Neuronal stem cell (in vitro differentiated cells): ENCODE results near the gene ZC3H7B.

ENCODE experiments used
- DNase-seq: peaks from one replicate; pipeline ENCODE4 v3.0.0-alpha.2; 2013; ENCODE audit warnings: low spot score
- H2AFZ ChIP-seq: one replicate; pipeline ENCODE4 v1.6.1; 2013; ENCODE audit warnings: mild to moderate bottlenecking, low read length, inconsistent platforms
- H2AK5ac ChIP-seq: 2 replicates; pipeline ENCODE4 v1.6.1; 2013; ENCODE audit warnings: low read depth, mild to moderate bottlenecking, inconsistent platforms, low read length, moderate library complexity, mixed read lengths
- H2BK120ac ChIP-seq: 2 replicates; pipeline ENCODE4 v1.6.1; 2013; ENCODE audit warnings: low read depth, mild to moderate bottlenecking, inconsistent platforms, low read length, moderate library complexity, mixed read lengths
- H2BK12ac ChIP-seq: one replicate; pipeline ENCODE4 v1.6.1; 2013; ENCODE audit warnings: low read length, inconsistent platforms
- H2BK15ac ChIP-seq: 2 replicates; pipeline ENCODE4 v1.6.1; 2013; ENCODE audit warnings: mild to moderate bottlenecking, low read length, inconsistent platforms, mixed read lengths
- H2BK5ac ChIP-seq: one replicate; pipeline ENCODE4 v1.6.1; 2013; ENCODE audit warnings: inconsistent platforms, mild to moderate bottlenecking, low read length, moderate library complexity
- H3K14ac ChIP-seq: one replicate; pipeline ENCODE4 v1.6.1; 2013; ENCODE audit warnings: low read length, inconsistent platforms
- H3K18ac ChIP-seq: 2 replicates; pipeline ENCODE4 v1.6.1; 2013; ENCODE audit warnings: low read length, inconsistent platforms
- H3K23ac ChIP-seq: 2 replicates; pipeline ENCODE4 v1.6.1; 2013; ENCODE audit warnings: low read depth, mild to moderate bottlenecking, mixed read lengths, low read length, inconsistent platforms; ENCODE audit not compliant: poor library complexity
- H3K27ac ChIP-seq: replicated peaks from 3 replicates; pipeline ENCODE4 v1.5.1; 2013; ENCODE audit warnings: low read length, inconsistent platforms
- H3K27me3 ChIP-seq, 3 experiments: 2 replicates each; pipeline ENCODE4 v1.6.1; 2013; ENCODE audit warnings: low read length in 3 of 3, mild to moderate bottlenecking in 2 of 3, inconsistent platforms in 1 of 3, low read depth in 1 of 3, mixed read lengths in 1 of 3, moderate library complexity in 1 of 3; ENCODE audit not compliant: control insufficient read depth in 3 of 3, insufficient read depth in 3 of 3
- H3K36me3 ChIP-seq, 2 donors: replicated peaks in 1 of 2; 2 replicates each; pipeline ENCODE4 v1.6.1; 2013; ENCODE audit warnings: low read length in 2 of 2; ENCODE audit not compliant: control insufficient read depth in 2 of 2, insufficient read depth in 2 of 2
- H3K4ac ChIP-seq: 2 replicates; pipeline ENCODE4 v1.6.1; 2013; ENCODE audit warnings: inconsistent platforms, mild to moderate bottlenecking, low read length, moderate library complexity
- H3K4me1 ChIP-seq, 2 donors: 1 replicate in 1 of 2; 2 replicates in 1 of 2; pipeline ENCODE4 v1.6.1; 2013; ENCODE audit warnings: low read length in 2 of 2, low read depth in 1 of 2; ENCODE audit not compliant: control insufficient read depth in 2 of 2, insufficient read depth in 1 of 2
- H3K4me2 ChIP-seq: one replicate; pipeline ENCODE4 v1.6.1; 2013; ENCODE audit warnings: mild to moderate bottlenecking, low read length, inconsistent platforms; ENCODE audit not compliant: insufficient read depth, poor library complexity, severe bottlenecking
- H3K4me3 ChIP-seq, 2 donors: 2 replicates each; pipeline ENCODE4 v1.5.1; 2013; ENCODE audit warnings: low read length in 2 of 2, mild to moderate bottlenecking in 2 of 2, inconsistent platforms in 1 of 2, moderate library complexity in 1 of 2
- H3K79me1 ChIP-seq: one replicate; pipeline ENCODE4 v1.6.1; 2013; ENCODE audit warnings: low read depth, mild to moderate bottlenecking, inconsistent platforms, low read length, moderate library complexity
- H3K9ac ChIP-seq: one replicate; pipeline ENCODE4 v1.6.1; 2013; ENCODE audit warnings: mild to moderate bottlenecking, low read depth, low read length, inconsistent platforms; ENCODE audit not compliant: poor library complexity
- H3K9me3 ChIP-seq, 2 donors: replicated peaks in 1 of 2; 2 replicates each; pipeline versions ENCODE3 to v1.6.1; 2013; ENCODE audit warnings: low read length in 2 of 2, mild to moderate bottlenecking in 2 of 2, inconsistent platforms in 1 of 2, low read depth in 1 of 2, mixed read lengths in 1 of 2, moderate library complexity in 1 of 2; ENCODE audit not compliant: control insufficient read depth in 2 of 2, insufficient read depth in 1 of 2
- H4K8ac ChIP-seq: one replicate; pipeline ENCODE4 v1.6.1; 2013; ENCODE audit warnings: low read depth, mild to moderate bottlenecking, inconsistent platforms, low read length, moderate library complexity
- H4K91ac ChIP-seq: one replicate; pipeline ENCODE4 v1.6.1; 2013; ENCODE audit warnings: low read length, low read depth, mild to moderate bottlenecking, inconsistent platforms; ENCODE audit not compliant: poor library complexity
- WGBS, 2 donors: extraction: QIAGEN DNeasy Blood & Tissue Kit; methylation state at CpG; one replicate each; pipeline ENCODE4 v1.1.7; 2013; ENCODE audit warnings: missing lambda C conversion rate in 2 of 2, mixed read lengths in 1 of 2; ENCODE audit not compliant: insufficient read length in 2 of 2, insufficient replicate concordance in 1 of 2; ENCODE audit errors: extremely low coverage in 2 of 2; 5-methylcytosine and 5-hydroxymethylcytosine counted together

Gene ZC3H7B

GRCh38 chr22:41334951-41335635 lies 33.8 kb downstream of the ZC3H7B start:
- H3K9ac ChIP-seq: no peak overlapping the region
- WGBS, 2 donors: no CpG with 5 or more reads among the region's 11 CpGs
- H2BK120ac ChIP-seq: no peak overlapping the region
- H3K36me3 ChIP-seq: peaks cover 35 to 74% of the 10 kb centered on the region in 2 donors
- no peak overlapping the region for H3K4me2 ChIP-seq
- no peaks in the 10 kb centered on the region for H3K4me1 ChIP-seq
- H2BK12ac ChIP-seq: no peak overlapping the region
- H2BK15ac ChIP-seq: no peak overlapping the region
- H2AK5ac ChIP-seq: no peak overlapping the region
- no peak overlapping the region for H3K23ac ChIP-seq
- no peak overlapping the region for H2AFZ ChIP-seq
- peaks cover 3% of the 10 kb centered on the region for H3K79me1 ChIP-seq
- no peak overlapping the region for H3K4me3 ChIP-seq
- no peak overlapping the region for H3K18ac ChIP-seq
- H3K9me3 ChIP-seq: no peaks in the 10 kb centered on the region
- H3K27ac ChIP-seq: no peak overlapping the region
- DNase-seq: no peak
- no peaks in the 10 kb centered on the region for H3K27me3 ChIP-seq
- H3K4ac ChIP-seq: no peak overlapping the region
- H4K8ac ChIP-seq: no peak overlapping the region
- H2BK5ac ChIP-seq: no peak overlapping the region
- no peak overlapping the region for H3K14ac ChIP-seq
- H4K91ac ChIP-seq: no peak overlapping the region

GRCh38 chr22:41338614-41339212 lies 37.4 kb downstream of the ZC3H7B start:
- Histone ChIP-seq H4K91ac (no peak overlapping the region), H4K8ac (no peak overlapping the region), H3K14ac (peak overlapping the region; percentile 84), H3K4me2 (no peak overlapping the region), H2BK5ac (no peak overlapping the region), H3K79me1 (peaks cover 4% of the 10 kb centered on the region), H3K27me3 (no peaks in the 10 kb centered on the region), H2AK5ac (no peak overlapping the region), H3K36me3 (peaks cover 29 to 75% of the 10 kb centered on the region in 2 donors), H3K4me3 (no peak overlapping the region), H3K27ac (no peak overlapping the region), H3K23ac (no peak overlapping the region), H3K4me1 (no peaks in the 10 kb centered on the region), H2AFZ (no peak overlapping the region), H3K9ac (peak overlapping the region; percentile 66), H2BK120ac (no peak overlapping the region), H2BK12ac (no peak overlapping the region), H3K9me3 (no peaks in the 10 kb centered on the region), H2BK15ac (no peak overlapping the region), H3K4ac (no peak overlapping the region), H3K18ac (peak overlapping the region; percentile 35)
- no peak for DNase-seq
- no CpG with 5 or more reads among the region's 14 CpGs for WGBS, 2 donors

- H2BK12ac ChIP-seq: no peak overlapping the region
- H2BK15ac ChIP-seq: no peak overlapping the region
- H3K36me3 ChIP-seq: peaks cover 29 to 75% of the 10 kb centered on the region in 2 donors
Measured at GRCh38 chr22:41339823-41340222, 38.5 kb downstream of the ZC3H7B start.

GRCh38 chr22:41340357-41340756 lies 39.0 kb downstream of the ZC3H7B start:
- no peak overlapping the region for H3K4ac ChIP-seq
- no CpG with 5 or more reads among the region's 11 CpGs for WGBS, 2 donors
- no peak overlapping the region for H4K8ac ChIP-seq
- H3K4me1 ChIP-seq: no peaks in the 10 kb centered on the region
- no peaks in the 10 kb centered on the region for H3K27me3 ChIP-seq
- no peak overlapping the region for H3K18ac ChIP-seq
- H3K36me3 ChIP-seq: peaks cover 29 to 73% of the 10 kb centered on the region in 2 donors
- H2AFZ ChIP-seq: no peak overlapping the region
- no peak overlapping the region for H2BK120ac ChIP-seq
- no peak overlapping the region for H3K23ac ChIP-seq
- H2BK5ac ChIP-seq: no peak overlapping the region
- no peak overlapping the region for H2BK15ac ChIP-seq
- H4K91ac ChIP-seq: no peak overlapping the region
- no peak overlapping the region for H3K4me3 ChIP-seq
- H3K9ac ChIP-seq: peak overlapping the region; percentile 27
- H3K9me3 ChIP-seq: no peaks in the 10 kb centered on the region
- H2AK5ac ChIP-seq: no peak overlapping the region
- no peak overlapping the region for H2BK12ac ChIP-seq
- no peak overlapping the region for H3K14ac ChIP-seq
- H3K79me1 ChIP-seq: peaks cover 2% of the 10 kb centered on the region
- no peak overlapping the region for H3K4me2 ChIP-seq
- DNase-seq: no peak
- no peak overlapping the region for H3K27ac ChIP-seq

More at GRCh38 chr22:41339823-41340222, 38.5 kb downstream of the ZC3H7B start:
- Histone ChIP-seq H4K8ac (no peak overlapping the region), H3K14ac (no peak overlapping the region), H3K18ac (no peak overlapping the region), H4K91ac (no peak overlapping the region), H3K4me1 (no peaks in the 10 kb centered on the region), H2BK5ac (no peak overlapping the region), H3K23ac (no peak overlapping the region), H3K9ac (no peak overlapping the region), H3K4me2 (no peak overlapping the region), H2BK120ac (no peak overlapping the region), H3K27ac (no peak overlapping the region), H3K9me3 (no peaks in the 10 kb centered on the region), H3K79me1 (peaks cover 2% of the 10 kb centered on the region), H3K4ac (no peak overlapping the region), H3K4me3 (no peak overlapping the region), H2AK5ac (no peak overlapping the region), H2AFZ (no peak overlapping the region), H3K27me3 (no peaks in the 10 kb centered on the region)
- DNase-seq: no peak
- no CpG with 5 or more reads among the region's 18 CpGs for WGBS, 2 donors
